GM23248 (cell line): ENCODE results near the gene NFIX. TPM values are rescaled to one million over a fixed set of nuclear protein-coding genes. Genes with fewer than 3 reads are reported as not detected.

Source experiments
- DNase-seq: peaks from one replicate; pipeline ENCODE4 v3.0.0-alpha.2; 2015
- H2AFZ ChIP-seq: fragments of 200-600 bp; sonication (generic); 2 replicates; pipeline ENCODE4 v1.6.1; 2016; ENCODE audit warnings: antibody characterized with exemption
- H3F3A ChIP-seq: fragments of 200-600 bp; sonication (generic); 2 replicates; pipeline ENCODE4 v1.6.1; 2016; ENCODE audit warnings: mild to moderate bottlenecking, antibody characterized with exemption, mixed run types; ENCODE audit not compliant: insufficient read depth
- H3K27ac ChIP-seq: fragments of 200-600 bp; sonication (generic); 2 replicates; pipeline ENCODE4 v1.5.1; 2016; ENCODE audit warnings: mild to moderate bottlenecking
- H3K27me3 ChIP-seq: fragments of 200-600 bp; sonication (generic); replicated peaks from 2 replicates; pipeline ENCODE4 v1.6.1; 2016; ENCODE audit warnings: mild to moderate bottlenecking; ENCODE audit not compliant: insufficient read depth
- H3K36me3 ChIP-seq: fragments of 200-600 bp; sonication (generic); 2 replicates; pipeline ENCODE4 v1.6.1; 2016; ENCODE audit warnings: low read depth, mild to moderate bottlenecking
- H3K4me1 ChIP-seq: fragments of 200-600 bp; sonication (generic); 2 replicates; pipeline ENCODE4 v1.6.1; 2016; ENCODE audit warnings: mild to moderate bottlenecking; ENCODE audit not compliant: insufficient read depth
- H3K4me2 ChIP-seq: fragments of 200-600 bp; sonication (generic); one replicate; pipeline ENCODE4 v1.6.1; 2016; ENCODE audit warnings: mild to moderate bottlenecking; ENCODE audit not compliant: unreplicated experiment
- H3K4me3 ChIP-seq: fragments of 200-600 bp; sonication (generic); 2 replicates; pipeline ENCODE4 v1.5.1; 2016; ENCODE audit warnings: mild to moderate bottlenecking
- H3K79me2 ChIP-seq: fragments of 200-600 bp; sonication (generic); 2 replicates; pipeline ENCODE4 v1.6.1; 2016; ENCODE audit warnings: mild to moderate bottlenecking; ENCODE audit not compliant: insufficient read depth
- H3K9ac ChIP-seq: fragments of 200-600 bp; sonication (generic); 2 replicates; pipeline ENCODE4 v1.6.1; 2016; ENCODE audit warnings: mild to moderate bottlenecking
- H3K9me2 ChIP-seq: fragments of 200-600 bp; sonication (generic); 2 replicates; pipeline ENCODE4 v1.6.1; 2016; ENCODE audit warnings: mixed run types, mild to moderate bottlenecking, moderate library complexity; ENCODE audit not compliant: insufficient read depth
- H3K9me3 ChIP-seq: fragments of 200-600 bp; sonication (generic); one replicate; pipeline ENCODE4 v1.6.1; 2017; ENCODE audit warnings: low read depth
- H4K20me1 ChIP-seq: fragments of 200-600 bp; sonication (generic); 2 replicates; pipeline ENCODE4 v1.6.0; 2016; ENCODE audit not compliant: insufficient read depth
- EZH2 ChIP-seq: fragments of 200-600 bp; sonication (generic); IDR thresholded peaks from 2 replicates; pipeline ENCODE4 v1.6.1; 2018; ENCODE audit warnings: antibody characterized with exemption, mild to moderate bottlenecking; ENCODE audit not compliant: insufficient read depth, poor library complexity, severe bottlenecking
- EZH2phosphoT487 ChIP-seq: fragments of 200-600 bp; sonication (generic); IDR thresholded peaks from 2 replicates; pipeline ENCODE4 v1.6.1; 2018; ENCODE audit warnings: antibody characterized with exemption, moderate library complexity, mild to moderate bottlenecking, low read depth; ENCODE audit not compliant: insufficient read depth
- WGBS, 2 experiments: methylation state at CpG; one replicate each; pipeline ENCODE4 v1.1.6; 2015 to 2017; ENCODE audit warnings: low lambda C conversion rate in 2 of 2, low coverage in 1 of 2; ENCODE audit errors: missing lambda C conversion rate in 2 of 2; 5-methylcytosine and 5-hydroxymethylcytosine counted together
- in situ Hi-C: fragments of 300-500 bp; cut with MboI; formaldehyde crosslinking; loops from 2 replicates; pipeline ENCODE4 v1.15.0; 2020
- polyA plus RNA-seq: library from polyadenylated mRNA; unstranded; fragments of >200 nt; fragmentation: Nextera tagmentation; extraction: Ambion mirVana; gene quantifications from 2 replicates; pipeline ENCODE4 v1.2.1, GENCODE V29; 2016
- total RNA-seq: library from RNA; depleted of rRNA; stranded (reverse); fragments of >200 nt; shearing (Covaris generic); gene quantifications from 2 replicates; pipeline ENCODE4 v1.2.3, GENCODE V29; 2014

The NFIX gene
- total and polyA plus RNA-seq, 2 experiments from 2014 or later, result 60.8 to 71.0 TPM

DNA sequence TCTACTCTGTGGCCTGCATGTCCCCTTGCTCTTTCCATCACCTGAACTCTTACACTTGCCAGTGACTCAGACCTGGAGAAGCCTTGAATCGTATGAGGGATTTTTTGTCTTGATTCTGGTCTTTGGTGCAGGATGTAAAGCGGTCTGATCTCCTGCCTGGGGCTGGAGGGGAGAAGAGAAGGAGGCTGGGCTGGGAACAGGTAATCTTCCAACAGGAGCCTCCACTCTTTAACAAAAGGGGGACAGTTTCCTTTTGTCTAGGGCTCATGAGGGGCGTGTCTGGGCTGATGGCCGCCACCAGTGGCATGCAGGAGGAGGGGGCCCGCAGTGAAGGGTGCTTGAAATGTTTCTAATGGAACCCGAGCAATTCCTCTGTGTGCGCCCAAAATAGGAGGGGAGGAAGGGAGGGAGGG is 24.7 kb downstream of the NFIX start:
- Histone ChIP-seq H3K27ac (peak overlapping the region; percentile 99), H3K36me3 (no peaks in the 10 kb centered on the region), H3K4me2 (peak overlapping the region; percentile 100), H3K4me3 (peak overlapping the region; percentile 78), H2AFZ (no peak overlapping the region), H3K9me2 (no peaks in the 10 kb centered on the region), H3K79me2 (peaks cover 94% of the 10 kb centered on the region), H3K9me3 (no peaks in the 10 kb centered on the region), H4K20me1 (no peaks in the 10 kb centered on the region), H3K9ac (peak overlapping the region; percentile 98), H3K27me3 (no peaks in the 10 kb centered on the region), H3K4me1 (peaks cover 71% of the 10 kb centered on the region), H3F3A (peaks cover 43% of the 10 kb centered on the region)
- TF ChIP-seq EZH2, result no peak
- TF ChIP-seq EZH2phosphoT487, result no peak
- WGBS, 2 experiments, result 13 to 16% methylated on average over 7 of the region's 7 CpGs
- in situ Hi-C loops, result no loop called here
- DNase-seq, result peak; percentile 73

DNA sequence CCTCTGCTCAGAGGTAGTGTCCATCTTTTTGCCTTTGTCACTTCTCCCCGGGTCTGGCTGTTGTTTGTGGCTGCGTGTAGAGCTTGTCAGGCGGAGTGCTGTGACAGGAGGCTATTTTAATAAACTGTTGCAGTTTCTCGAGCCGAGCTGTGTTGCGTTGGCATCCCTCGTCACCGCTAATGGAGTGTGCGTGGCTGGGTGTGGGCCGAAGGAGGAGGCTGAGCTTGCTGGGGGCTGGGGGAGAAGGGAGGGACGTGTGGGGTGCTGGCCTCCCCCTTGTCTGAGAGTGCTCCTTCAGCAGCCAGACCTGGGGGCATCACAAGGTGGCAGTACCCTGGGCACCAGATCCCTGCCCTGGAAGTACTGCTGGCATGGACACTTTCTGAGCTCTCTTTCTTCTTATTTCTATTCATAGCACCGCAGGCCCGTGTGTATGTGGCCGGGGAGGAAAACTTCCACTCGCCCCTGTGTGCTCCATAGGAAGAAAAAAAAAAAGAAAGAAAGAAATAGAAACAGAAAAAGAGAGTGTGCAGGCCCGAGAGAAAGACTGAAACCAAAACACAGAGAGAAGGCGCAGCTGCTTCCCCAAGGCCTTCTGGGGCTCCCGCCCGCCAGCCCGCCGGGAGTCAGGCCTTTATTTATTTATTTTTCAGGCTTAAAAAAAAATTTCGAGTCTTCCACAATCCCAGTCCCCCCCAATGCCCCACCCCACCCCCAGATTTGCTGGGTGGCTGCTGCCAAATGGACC is 27.0 kb downstream of the NFIX start:
- Histone ChIP-seq H3K27ac (peak overlapping the region; percentile 99), H3K4me2 (peak overlapping the region; percentile 96), H2AFZ (no peak overlapping the region), H3F3A (peaks cover 50% of the 10 kb centered on the region), H3K36me3 (0 out of 2 replicates have a peak, but pooled peaks cover 3% of the 10 kb centered on the region), H3K27me3 (no peaks in the 10 kb centered on the region), H3K4me1 (peaks cover 54% of the 10 kb centered on the region), H3K4me3 (peak overlapping the region; percentile 85), H3K9me3 (no peaks in the 10 kb centered on the region), H3K9ac (peak overlapping the region; percentile 98), H3K79me2 (peaks cover 94% of the 10 kb centered on the region), H3K9me2 (no peaks in the 10 kb centered on the region), H4K20me1 (no peaks in the 10 kb centered on the region)
- DNase-seq, result peak; percentile 84
- in situ Hi-C loops, result no loop called here
- no peak for TF ChIP-seq EZH2
- TF ChIP-seq EZH2phosphoT487, result no peak
- WGBS, 2 experiments, result 2 to 5% methylated on average over 21 to 22 of the region's 22 CpGs

- no peaks in the 10 kb centered on the region for H4K20me1 ChIP-seq
- H2AFZ ChIP-seq, result no peak overlapping the region
- H3K9me2 ChIP-seq, result no peaks in the 10 kb centered on the region
- in situ Hi-C loops, result no loop called here
- H3K27me3 ChIP-seq, result no peaks in the 10 kb centered on the region
- H3K4me2 ChIP-seq, result peak overlapping the region; percentile 96
- peaks cover 54% of the 10 kb centered on the region for H3K4me1 ChIP-seq
- peak overlapping the region; percentile 85 for H3K4me3 ChIP-seq
- H3K27ac ChIP-seq, result peak overlapping the region; percentile 99
- TF ChIP-seq EZH2phosphoT487 (no peak), EZH2 (no peak)
- H3K9ac ChIP-seq, result peak overlapping the region; percentile 98
- no peaks in the 10 kb centered on the region for H3K9me3 ChIP-seq
- H3F3A ChIP-seq, result peaks cover 55% of the 10 kb centered on the region
- H3K36me3 ChIP-seq, result 0 out of 2 replicates have a peak, but pooled peaks cover 3% of the 10 kb centered on the region
- 0 to 1% methylated on average over 23 to 30 of the region's 30 CpGs for WGBS, 2 experiments
- peak; percentile 96 for DNase-seq
- H3K79me2 ChIP-seq, result peaks cover 94% of the 10 kb centered on the region
Observed at GRCh38 chr19:13022859-13023636, 27.8 kb downstream of the NFIX start.

DNA sequence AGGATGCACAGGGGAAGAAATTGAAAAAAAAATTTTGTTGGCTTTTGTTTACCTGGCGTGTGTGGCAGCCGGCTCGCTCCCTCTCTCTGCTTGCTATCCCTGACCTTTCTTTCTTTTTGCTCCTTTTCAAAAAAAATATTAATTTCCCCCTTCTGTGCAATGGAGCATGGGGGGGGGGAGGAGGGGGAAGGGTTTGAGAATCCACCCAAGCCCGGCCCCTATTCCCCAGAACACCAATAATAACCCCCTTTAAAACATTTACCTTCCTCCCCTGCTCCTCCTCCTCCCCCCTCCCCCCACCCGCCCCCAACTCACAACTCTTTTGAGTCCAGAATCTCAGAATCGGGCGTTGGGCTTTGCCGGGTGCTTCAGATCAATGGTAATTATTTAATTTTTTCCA is 28.4 kb downstream of the NFIX start:
- Histone ChIP-seq H3K4me2 (peak overlapping the region; percentile 96), H3K27ac (peak overlapping the region; percentile 99), H3F3A (peaks cover 58% of the 10 kb centered on the region), H3K79me2 (peaks cover 94% of the 10 kb centered on the region), H3K27me3 (no peaks in the 10 kb centered on the region), H4K20me1 (no peaks in the 10 kb centered on the region), H3K4me1 (peaks cover 55% of the 10 kb centered on the region), H2AFZ (no peak overlapping the region), H3K36me3 (0 out of 2 replicates have a peak, but pooled peaks cover 3% of the 10 kb centered on the region), H3K9ac (peak overlapping the region; percentile 98), H3K9me3 (no peaks in the 10 kb centered on the region), H3K9me2 (no peaks in the 10 kb centered on the region), H3K4me3 (peak overlapping the region; percentile 85)
- 0 to 1% methylated on average over 4 to 8 of the region's 8 CpGs for WGBS, 2 experiments
- in situ Hi-C loops, result no loop called here
- TF ChIP-seq EZH2phosphoT487, result no peak
- TF ChIP-seq EZH2, result no peak
- DNase-seq, result peak; percentile 53
